ENCODE measurements around the gene ADAMTS20.

GRCh38 chr12:43453761-43454160, 98.2 kb downstream of the ADAMTS20 start:
- TF ChIP-seq CTCF (IDR thresholded peaks at IDR 0.05) (no peak), REST (IDR thresholded peaks at IDR 0.05; ENCODE audit: insufficient read depth in 1 of 2, low read depth in 2 of 2, low read length in 1 of 2) (no peak), SIN3A (IDR thresholded peaks at IDR 0.05; ENCODE audit: borderline replicate concordance, insufficient read depth, low read depth, low read length) (no peak), POLR2AphosphoS5 (IDR thresholded peaks at IDR 0.05; ENCODE audit: low read depth, low read length) (no peak), TCF7L2 (IDR thresholded peaks at IDR 0.05; ENCODE audit: low read depth, low read length) (no peak)
